Measurements from ENCODE around the gene NTHL1.

NTHL1 gene

DNA sequence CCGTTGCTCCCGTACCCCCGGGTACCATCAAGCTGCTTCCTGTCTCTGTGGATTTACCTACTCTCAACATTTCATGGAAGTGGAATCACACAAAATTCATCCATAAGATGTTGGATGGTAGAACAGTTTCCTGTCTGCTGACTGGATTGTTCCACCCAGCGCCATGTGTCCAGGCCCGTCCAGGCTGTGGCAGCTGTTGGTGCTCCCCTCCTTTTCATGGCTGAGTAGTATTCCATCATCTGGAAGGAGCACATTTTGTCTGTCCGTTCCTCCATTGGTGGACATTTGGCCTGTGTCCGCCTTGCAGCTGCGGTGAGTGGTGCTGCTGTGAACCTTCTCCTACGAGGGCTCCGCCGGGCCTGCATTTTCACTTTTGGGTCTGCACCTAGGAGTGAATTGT lies 18.5 kb upstream of the NTHL1 start:
- H3K9ac ChIP-seq (ENCODE audit: low read depth, low read length) = no peak overlapping the region
- H3K27me3 ChIP-seq (ENCODE audit: insufficient read depth, low read length, poor library complexity) = no peaks in the 10 kb centered on the region
- ATAC-seq (ENCODE audit: insufficient read depth, low read depth) (no peak), DNase-seq (no peak)
- no peak for TF ChIP-seq EZH2 (IDR thresholded peaks at IDR 0.05; ENCODE audit: borderline replicate concordance, low read depth, low read length, severe bottlenecking)
- TF ChIP-seq, protein P1, sequence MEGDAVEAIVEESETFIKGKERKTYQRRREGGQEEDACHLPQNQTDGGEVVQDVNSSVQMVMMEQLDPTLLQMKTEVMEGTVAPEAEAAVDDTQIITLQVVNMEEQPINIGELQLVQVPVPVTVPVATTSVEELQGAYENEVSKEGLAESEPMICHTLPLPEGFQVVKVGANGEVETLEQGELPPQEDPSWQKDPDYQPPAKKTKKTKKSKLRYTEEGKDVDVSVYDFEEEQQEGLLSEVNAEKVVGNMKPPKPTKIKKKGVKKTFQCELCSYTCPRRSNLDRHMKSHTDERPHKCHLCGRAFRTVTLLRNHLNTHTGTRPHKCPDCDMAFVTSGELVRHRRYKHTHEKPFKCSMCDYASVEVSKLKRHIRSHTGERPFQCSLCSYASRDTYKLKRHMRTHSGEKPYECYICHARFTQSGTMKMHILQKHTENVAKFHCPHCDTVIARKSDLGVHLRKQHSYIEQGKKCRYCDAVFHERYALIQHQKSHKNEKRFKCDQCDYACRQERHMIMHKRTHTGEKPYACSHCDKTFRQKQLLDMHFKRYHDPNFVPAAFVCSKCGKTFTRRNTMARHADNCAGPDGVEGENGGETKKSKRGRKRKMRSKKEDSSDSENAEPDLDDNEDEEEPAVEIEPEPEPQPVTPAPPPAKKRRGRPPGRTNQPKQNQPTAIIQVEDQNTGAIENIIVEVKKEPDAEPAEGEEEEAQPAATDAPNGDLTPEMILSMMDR (IDR thresholded peaks at IDR 0.05; ENCODE audit: borderline replicate concordance, extremely low read depth, low read length, poor library complexity, severe bottlenecking) = no peak
- 0 out of 2 replicates have a peak, but pooled peaks cover 4% of the 10 kb centered on the region for H4K20me1 ChIP-seq (ENCODE audit: insufficient read depth, low read length)
- H3K4me2 ChIP-seq (ENCODE audit: insufficient read depth, low read length) = no peak overlapping the region
- no peak overlapping the region for H3K4me3 ChIP-seq (ENCODE audit: low read depth in 1 of 2, low read length in 2 of 2)
- H3K79me2 ChIP-seq (ENCODE audit: insufficient read depth, low read length) = no peaks in the 10 kb centered on the region
- no peaks in the 10 kb centered on the region for H3K4me1 ChIP-seq (ENCODE audit: insufficient read depth, low read length)
- no peak overlapping the region for H2AFZ ChIP-seq (ENCODE audit: low read depth, low read length)
- no peaks in the 10 kb centered on the region for H3K9me3 ChIP-seq (ENCODE audit: insufficient read depth, low read length, severe bottlenecking)
- peaks cover 66% of the 10 kb centered on the region for H3K36me3 ChIP-seq (ENCODE audit: insufficient read depth, low read length)
- no peak overlapping the region for H3K27ac ChIP-seq (ENCODE audit: low read length)

DNA sequence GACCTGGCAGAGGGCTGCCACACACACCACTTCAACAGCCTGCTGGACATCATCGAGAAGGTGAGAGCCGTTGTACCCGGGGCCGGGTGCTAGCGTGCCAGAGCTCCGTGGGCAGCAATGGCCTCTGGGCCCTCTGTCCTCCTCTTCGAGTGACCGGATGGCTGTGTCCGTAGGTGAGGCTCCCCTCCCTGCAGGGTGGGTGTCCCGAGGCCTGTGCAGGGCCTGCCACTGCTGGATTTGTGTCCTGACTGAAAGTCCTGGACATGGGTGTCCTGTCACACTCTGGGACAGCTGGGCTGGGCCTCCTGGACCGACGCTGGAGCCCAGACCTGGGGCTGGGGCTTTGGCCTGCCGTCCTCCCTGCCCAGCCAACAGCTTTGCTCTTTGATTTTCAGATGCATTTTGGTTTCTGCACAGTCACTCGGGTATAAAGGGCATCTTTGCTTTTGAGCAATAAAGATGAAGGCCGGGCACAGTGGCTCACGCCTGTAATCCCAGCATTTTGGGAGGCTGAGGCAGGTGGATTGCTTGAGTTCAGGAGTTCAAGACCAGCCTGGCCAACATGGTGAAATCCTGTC lies 16.8 kb upstream of the NTHL1 start:
- Histone ChIP-seq H3K9ac (ENCODE audit: low read depth, low read length) (no peak overlapping the region), H2AFZ (ENCODE audit: low read depth, low read length) (no peak overlapping the region), H3K9me3 (ENCODE audit: insufficient read depth, low read length, severe bottlenecking) (no peaks in the 10 kb centered on the region), H4K20me1 (ENCODE audit: insufficient read depth, low read length) (0 out of 2 replicates have a peak, but pooled peaks cover 4% of the 10 kb centered on the region), H3K27ac (ENCODE audit: low read length) (no peak overlapping the region), H3K79me2 (ENCODE audit: insufficient read depth, low read length) (no peaks in the 10 kb centered on the region), H3K4me1 (ENCODE audit: insufficient read depth, low read length) (no peaks in the 10 kb centered on the region), H3K4me3 (ENCODE audit: low read depth in 1 of 2, low read length in 2 of 2) (no peak overlapping the region), H3K27me3 (ENCODE audit: insufficient read depth, low read length, poor library complexity) (no peaks in the 10 kb centered on the region), H3K4me2 (ENCODE audit: insufficient read depth, low read length) (no peak overlapping the region), H3K36me3 (ENCODE audit: insufficient read depth, low read length) (peaks cover 68% of the 10 kb centered on the region)
- no peak for TF ChIP-seq EZH2 (IDR thresholded peaks at IDR 0.05; ENCODE audit: borderline replicate concordance, low read depth, low read length, severe bottlenecking)
- TF ChIP-seq, protein P1 (IDR thresholded peaks at IDR 0.05; ENCODE audit: borderline replicate concordance, extremely low read depth, low read length, poor library complexity, severe bottlenecking) = no peak
- ATAC-seq (ENCODE audit: insufficient read depth, low read depth) = no peak
- no peak for DNase-seq

DNA sequence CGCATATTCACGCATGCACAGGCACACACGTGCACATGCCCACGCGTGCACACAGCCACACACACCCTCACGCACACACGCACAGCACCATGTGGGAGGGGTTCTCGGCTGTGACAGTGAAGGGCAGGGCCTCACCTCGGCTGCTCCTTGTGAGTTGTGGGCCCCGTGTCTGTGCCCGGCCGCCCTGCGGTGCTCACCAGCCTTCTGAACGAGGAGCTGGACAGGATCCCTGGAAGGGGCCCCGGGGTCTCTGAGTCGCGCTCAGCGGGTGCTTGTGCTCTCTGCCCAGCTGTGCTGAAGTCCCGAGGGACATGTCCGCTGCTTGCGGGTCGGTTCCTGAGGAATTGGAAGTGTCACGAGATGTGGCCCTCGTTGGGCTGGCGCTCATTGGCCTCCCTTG lies 16.2 kb upstream of the NTHL1 start:
- no peak overlapping the region for H3K27ac ChIP-seq (ENCODE audit: low read length)
- ATAC-seq (ENCODE audit: insufficient read depth, low read depth) = no peak
- H3K4me2 ChIP-seq (ENCODE audit: insufficient read depth, low read length) = no peak overlapping the region
- peaks cover 66% of the 10 kb centered on the region for H3K36me3 ChIP-seq (ENCODE audit: insufficient read depth, low read length)
- TF ChIP-seq, protein P1 (IDR thresholded peaks at IDR 0.05; ENCODE audit: borderline replicate concordance, extremely low read depth, low read length, poor library complexity, severe bottlenecking) = no peak
- TF ChIP-seq EZH2 (IDR thresholded peaks at IDR 0.05; ENCODE audit: borderline replicate concordance, low read depth, low read length, severe bottlenecking) = no peak
- no peak overlapping the region for H3K4me3 ChIP-seq (ENCODE audit: low read depth in 1 of 2, low read length in 2 of 2)
- H2AFZ ChIP-seq (ENCODE audit: low read depth, low read length) = no peak overlapping the region
- H3K27me3 ChIP-seq (ENCODE audit: insufficient read depth, low read length, poor library complexity) = no peaks in the 10 kb centered on the region
- no peak for DNase-seq
- no peaks in the 10 kb centered on the region for H3K4me1 ChIP-seq (ENCODE audit: insufficient read depth, low read length)
- no peaks in the 10 kb centered on the region for H3K79me2 ChIP-seq (ENCODE audit: insufficient read depth, low read length)
- 0 out of 2 replicates have a peak, but pooled peaks cover 4% of the 10 kb centered on the region for H4K20me1 ChIP-seq (ENCODE audit: insufficient read depth, low read length)
- H3K9me3 ChIP-seq (ENCODE audit: insufficient read depth, low read length, severe bottlenecking) = no peaks in the 10 kb centered on the region
- H3K9ac ChIP-seq (ENCODE audit: low read depth, low read length) = no peak overlapping the region

All from DND-41 (cell line).